ENCODE data around the gene SYNGR3. TPM values are rescaled to one million over a fixed set of nuclear protein-coding genes. Genes with fewer than 3 reads are reported as not detected.

Gene SYNGR3
- polyA plus RNA-seq, 1 experiment, result 1.8 TPM

GRCh38 chr16:2005646-2006045 lies 15.9 kb downstream of the SYNGR3 start:
- no peak overlapping the region for H3K4me3 ChIP-seq (ENCODE audit: low read depth, low read length)
- TF ChIP-seq CTCF (IDR thresholded peaks at IDR 0.05; ENCODE audit: low read depth, low read length), result no peak
- H3K27ac ChIP-seq (ENCODE audit: low read depth, low read length), result no peak overlapping the region
- H3K27me3 ChIP-seq (ENCODE audit: control insufficient read depth, insufficient read depth, low read length), result no peaks in the 10 kb centered on the region
- no peak for DNase-seq (ENCODE audit: low read depth, low spot score)
- ChIA-PET CTCF (interaction anchor here (3.0 to 5.0 kb wide), 2 partner anchors 13 to 135 kb away, joined by 16 to 79 read pairs; no protein-coding TSS in a partner anchor), POLR2A (no interaction called here)
- no peaks in the 10 kb centered on the region; the same call in 1 of the 2 replicates for H3K9me3 ChIP-seq (ENCODE audit: control insufficient read depth, insufficient read depth, low read length)

GRCh38 chr16:2006317-2006716 lies 16.5 kb downstream of the SYNGR3 start:
- H3K27ac ChIP-seq (ENCODE audit: low read depth, low read length), result no peak overlapping the region
- no peaks in the 10 kb centered on the region; the same call in 1 of the 2 replicates for H3K9me3 ChIP-seq (ENCODE audit: control insufficient read depth, insufficient read depth, low read length)
- no peak for DNase-seq (ENCODE audit: low read depth, low spot score)
- no peaks in the 10 kb centered on the region for H3K27me3 ChIP-seq (ENCODE audit: control insufficient read depth, insufficient read depth, low read length)
- CTCF ChIA-PET, result no interaction called here
- no peak for TF ChIP-seq CTCF (IDR thresholded peaks at IDR 0.05; ENCODE audit: low read depth, low read length)
- H3K4me3 ChIP-seq (ENCODE audit: low read depth, low read length), result no peak overlapping the region
- POLR2A ChIA-PET, result no interaction called here

GRCh38 chr16:2007081-2007836 lies 17.5 kb downstream of the SYNGR3 start:
- no peak overlapping the region for H3K27ac ChIP-seq (ENCODE audit: low read depth, low read length)
- CTCF ChIA-PET, result interaction anchor here (1.0 to 1.6 kb wide), 2 partner anchors 9 to 133 kb away, joined by 4 to 10 read pairs; no protein-coding TSS in a partner anchor
- POLR2A ChIA-PET, result interaction anchor here (0.6 to 3.0 kb wide), 3 partner anchors 9 to 148 kb away, joined by 4 to 13 read pairs (median 9); partner anchors contain the start of genes RPS2 and TRAF7

GRCh38 chr16:2008009-2008526 lies 18.3 kb downstream of the SYNGR3 start:
- TF ChIP-seq CTCF (IDR thresholded peaks at IDR 0.05; ENCODE audit: low read depth, low read length), result no peak
- H3K27ac ChIP-seq (ENCODE audit: low read depth, low read length), result no peak overlapping the region
- POLR2A ChIA-PET, result interaction anchor here (1.3 to 3.0 kb wide), 2 partner anchors 43 to 147 kb away, joined by 4 to 13 read pairs; partner anchors contain the start of genes RPS2 and TRAF7
- CTCF ChIA-PET, result interaction anchor here (1.0 to 1.6 kb wide), 3 partner anchors 8 to 133 kb away, joined by 4 to 10 read pairs (median 9); no protein-coding TSS in a partner anchor
- no peaks in the 10 kb centered on the region; the same call in 1 of the 2 replicates for H3K9me3 ChIP-seq (ENCODE audit: control insufficient read depth, insufficient read depth, low read length)
- H3K27me3 ChIP-seq (ENCODE audit: control insufficient read depth, insufficient read depth, low read length), result no peaks in the 10 kb centered on the region
- peak overlapping the region; percentile 64 for H3K4me3 ChIP-seq (ENCODE audit: low read depth, low read length)
- DNase-seq (ENCODE audit: low read depth, low spot score), result no peak

More at GRCh38 chr16:2007081-2007836, 17.5 kb downstream of the SYNGR3 start:
- TF ChIP-seq CTCF (IDR thresholded peaks at IDR 0.05; ENCODE audit: low read depth, low read length), result no peak
- Histone ChIP-seq H3K27me3 (ENCODE audit: control insufficient read depth, insufficient read depth, low read length) (no peaks in the 10 kb centered on the region), H3K9me3 (ENCODE audit: control insufficient read depth, insufficient read depth, low read length) (no peaks in the 10 kb centered on the region; the same call in 1 of the 2 replicates), H3K4me3 (ENCODE audit: low read depth, low read length) (peak overlapping the region; percentile 64)
- no peak for DNase-seq (ENCODE audit: low read depth, low spot score)
